H1 (cell line): ENCODE measurements around the gene R3HDM2. TPM values are rescaled to one million over a fixed set of nuclear protein-coding genes. Genes with fewer than 3 reads are reported as not detected.

Source experiments
- CTCF ChIA-PET: fragments of 300-600 bp; sonication (Branson Sonifier 250); formaldehyde crosslinking; loops from one replicate; lab custom pipeline; 2021; ENCODE audit not compliant: partially characterized antibody; lab: Charles Lee
- POLR2A ChIA-PET: fragments of 300-600 bp; sonication (Branson Sonifier 250); formaldehyde crosslinking; loops from one replicate; lab custom pipeline; 2021; ENCODE audit warnings: inconsistent platforms; ENCODE audit not compliant: partially characterized antibody; lab: Charles Lee
- DNase-seq, 2 experiments: peaks; one replicate each; pipeline versions ENCODE4 v3.0.0 to v3.0.0-alpha.2; 2010 to 2022; ENCODE audit warnings: low spot score in 2 of 2, low read depth in 1 of 2, mixed read lengths in 1 of 2
- FAIRE-seq: peaks from 2 replicates; lab custom pipeline; 2011; peaks lifted over from hg19 to GRCh38; lab: Jason Lieb, UNC
- H2AFZ ChIP-seq: 2 replicates; pipeline ENCODE4 v1.8.1; 2012; ENCODE audit warnings: low read length, inconsistent platforms
- H2AK5ac ChIP-seq: 2 replicates; pipeline ENCODE4 v1.6.1; 2013; ENCODE audit warnings: low read depth, low read length
- H2BK120ac ChIP-seq: replicated peaks from 2 replicates; pipeline ENCODE3; 2013; ENCODE audit warnings: low read depth, low read length, inconsistent platforms
- H2BK12ac ChIP-seq: 2 replicates; pipeline ENCODE4 v1.6.1; 2013; ENCODE audit warnings: low read depth, low read length
- H2BK15ac ChIP-seq: 2 replicates; pipeline ENCODE4 v1.6.1; 2013; ENCODE audit warnings: low read length
- H2BK20ac ChIP-seq: 2 replicates; pipeline ENCODE4 v1.6.1; 2013; ENCODE audit warnings: low read length
- H2BK5ac ChIP-seq: 2 replicates; pipeline ENCODE4 v1.6.1; 2013; ENCODE audit warnings: low read depth, low read length
- H3K14ac ChIP-seq: 2 replicates; pipeline ENCODE4 v1.6.1; 2013; ENCODE audit warnings: inconsistent platforms; ENCODE audit not compliant: insufficient read length
- H3K18ac ChIP-seq: 2 replicates; pipeline ENCODE4 v1.6.1; 2013; ENCODE audit warnings: low read length; ENCODE audit errors: extremely low read depth
- H3K23ac ChIP-seq: 2 replicates; pipeline ENCODE4 v1.6.1; 2013; ENCODE audit warnings: inconsistent platforms; ENCODE audit not compliant: insufficient read length
- H3K23me2 ChIP-seq: 2 replicates; pipeline ENCODE4 v1.6.1; 2013; ENCODE audit warnings: low read depth, low read length
- H3K27ac ChIP-seq: 2 replicates; pipeline ENCODE4 v1.6.1; 2011; ENCODE audit warnings: low read depth, low read length, inconsistent platforms
- H3K27me3 ChIP-seq, 4 experiments: replicated peaks in 1 of 4; 1 replicate in 1 of 4; 2 replicates in 3 of 4; pipeline versions ENCODE4 v1.6.1 to v1.8.1; 2011 to 2013; ENCODE audit warnings: low read length in 3 of 4, mild to moderate bottlenecking in 3 of 4, inconsistent platforms in 2 of 4, mixed read lengths in 2 of 4, moderate library complexity in 1 of 4; ENCODE audit not compliant: control insufficient read depth in 3 of 4, insufficient read depth in 3 of 4; ENCODE audit errors: extremely low read depth in 1 of 4
- H3K36me3 ChIP-seq, 4 experiments: 2 replicates each; pipeline versions ENCODE4 v1.6.1 to v1.8.1; 2011 to 2013; ENCODE audit warnings: mild to moderate bottlenecking in 4 of 4, low read length in 3 of 4, moderate library complexity in 2 of 4, control low read depth in 1 of 4, inconsistent platforms in 1 of 4; ENCODE audit not compliant: insufficient read depth in 4 of 4, control insufficient read depth in 2 of 4
- H3K4ac ChIP-seq: replicated peaks from 2 replicates; pipeline ENCODE3; 2013; ENCODE audit warnings: low read length, low read depth, mixed read lengths, inconsistent platforms; ENCODE audit not compliant: insufficient read length
- H3K4me1 ChIP-seq, 4 experiments: replicated peaks in 1 of 4; 1 replicate in 1 of 4; 2 replicates in 3 of 4; pipeline versions ENCODE4 v1.6.1 to v1.8.1; 2011 to 2013; ENCODE audit warnings: low read length in 3 of 4, inconsistent platforms in 2 of 4, mixed read lengths in 1 of 4; ENCODE audit not compliant: insufficient read depth in 4 of 4, control insufficient read depth in 3 of 4
- H3K4me2 ChIP-seq, 2 experiments: 2 replicates each; pipeline versions ENCODE4 v1.6.1 to v1.8.1; 2011 to 2013; ENCODE audit warnings: low read depth in 2 of 2, low read length in 2 of 2, control low read depth in 1 of 2, inconsistent platforms in 1 of 2, mild to moderate bottlenecking in 1 of 2; ENCODE audit not compliant: insufficient read depth in 1 of 2
- H3K4me3 ChIP-seq, 4 experiments: fragments of 200-600, 300-600 bp in 1 of 4; sonication (generic), shearing (Covaris generic), sonication (Bioruptor Twin) in 1 of 4; 2 replicates each; pipeline versions ENCODE4 v1.5.1 to v1.8.1; 2011 to 2016; ENCODE audit warnings: low read length in 4 of 4, low read depth in 3 of 4, control low read depth in 2 of 4, inconsistent platforms in 2 of 4, mild to moderate bottlenecking in 2 of 4, mixed read lengths in 1 of 4, moderate library complexity in 1 of 4; ENCODE audit not compliant: insufficient read depth in 2 of 4; ENCODE audit errors: extremely low read depth in 1 of 4
- H3K56ac ChIP-seq: replicated peaks from 2 replicates; pipeline ENCODE3; 2013; ENCODE audit warnings: low read depth, mild to moderate bottlenecking, mixed read lengths, low read length, inconsistent platforms; ENCODE audit not compliant: insufficient read length
- H3K79me1 ChIP-seq: 2 replicates; pipeline ENCODE4 v1.6.1; 2013; ENCODE audit warnings: low read depth, low read length, control low read depth
- H3K79me2 ChIP-seq, 2 experiments: 2 replicates each; pipeline versions ENCODE4 v1.6.1 to v1.8.1; 2012 to 2013; ENCODE audit warnings: low read length in 2 of 2, mild to moderate bottlenecking in 2 of 2, inconsistent platforms in 1 of 2; ENCODE audit not compliant: insufficient read depth in 2 of 2, control insufficient read depth in 1 of 2
- H3K9ac ChIP-seq, 4 experiments: replicated peaks in 1 of 4; 1 replicate in 1 of 4; 2 replicates in 3 of 4; pipeline versions ENCODE4 v1.6.1 to v1.8.1; 2011 to 2013; ENCODE audit warnings: low read depth in 3 of 4, low read length in 3 of 4, control low read depth in 2 of 4, mild to moderate bottlenecking in 2 of 4, moderate library complexity in 2 of 4, inconsistent platforms in 1 of 4; ENCODE audit errors: extremely low read depth in 1 of 4
- H3K9me3 ChIP-seq, 2 experiments: 2 replicates each; pipeline versions ENCODE4 v1.6.1 to v1.8.1; 2012 to 2013; ENCODE audit warnings: mild to moderate bottlenecking in 2 of 2, moderate library complexity in 2 of 2, control low read depth in 1 of 2, inconsistent platforms in 1 of 2, low read depth in 1 of 2, low read length in 1 of 2, mixed read lengths in 1 of 2; ENCODE audit not compliant: insufficient read depth in 2 of 2
- H4K20me1 ChIP-seq, 2 experiments: replicated peaks in 1 of 2; 2 replicates each; pipeline versions ENCODE3 to v1.8.1; 2011 to 2013; ENCODE audit warnings: inconsistent platforms in 2 of 2, low read length in 2 of 2, mild to moderate bottlenecking in 1 of 2; ENCODE audit not compliant: insufficient read depth in 2 of 2, control insufficient read depth in 1 of 2
- H4K5ac ChIP-seq: 2 replicates; pipeline ENCODE4 v1.6.1; 2013; ENCODE audit warnings: low read length, low read depth, mixed read lengths, inconsistent platforms; ENCODE audit not compliant: insufficient read length
- H4K8ac ChIP-seq: 2 replicates; pipeline ENCODE4 v1.8.0; 2013; ENCODE audit warnings: mild to moderate bottlenecking, moderate library complexity, low read length, inconsistent platforms; ENCODE audit not compliant: insufficient read depth; ENCODE audit errors: extremely low read depth
- H4K91ac ChIP-seq: replicated peaks from 2 replicates; pipeline ENCODE3; 2013; ENCODE audit warnings: low read length, mixed read lengths, inconsistent platforms; ENCODE audit not compliant: insufficient read length
- JUN ChIP-seq: IDR thresholded peaks from 2 replicates; pipeline ENCODE4 v1.6.1; 2011; ENCODE audit warnings: low read depth, mild to moderate bottlenecking, improper control_type of control experiment, low read length
- WGBS, 2 experiments: shearing (Covaris generic) in 1 of 2; methylation state at CpG; one replicate each; pipeline versions ENCODE4 v1.1.6 to v1.1.7; 2013 to 2015; ENCODE audit warnings: low lambda C conversion rate in 2 of 2, mixed read lengths in 2 of 2, inconsistent platforms in 1 of 2, low coverage in 1 of 2, missing lambda C conversion rate in 1 of 2; ENCODE audit not compliant: insufficient replicate concordance in 2 of 2, insufficient coverage in 1 of 2, insufficient read length in 1 of 2; ENCODE audit errors: extremely low coverage in 1 of 2, missing lambda C conversion rate in 1 of 2; 5-methylcytosine and 5-hydroxymethylcytosine counted together
- polyA plus RNA-seq, 7 experiments: library from polyadenylated mRNA; depleted of rRNA in 3 of 7; stranded (reverse) in 5 of 7; unstranded in 2 of 7; fragments of >200 nt in 5 of 7; fragments of 200-250 nt in 2 of 7; gene quantifications; 1 replicate in 5 of 7; 2 replicates in 1 of 7; 4 replicates in 1 of 7; pipeline versions ENCODE4 v1.2.1 to v1.2.3, GENCODE V29; 2011 to 2013; ENCODE audit warnings: missing spikeins in 2 of 7, mixed read lengths in 2 of 7
- total RNA-seq: library from RNA; stranded (reverse); fragmentation: NEBNext Ultra II Directional; extraction: Animal tissue kit (Norgen Biotek cat#: 25700); gene quantifications from 2 replicates; pipeline ENCODE4 v1.2.1, GENCODE V29; 2021

Gene R3HDM2
- total and polyA plus RNA-seq, 2 of the 8 experiments (the other 6 are each of a cell fraction or from before 2014, with no cell fraction given) = 25.6 to 27.0 TPM

DNA sequence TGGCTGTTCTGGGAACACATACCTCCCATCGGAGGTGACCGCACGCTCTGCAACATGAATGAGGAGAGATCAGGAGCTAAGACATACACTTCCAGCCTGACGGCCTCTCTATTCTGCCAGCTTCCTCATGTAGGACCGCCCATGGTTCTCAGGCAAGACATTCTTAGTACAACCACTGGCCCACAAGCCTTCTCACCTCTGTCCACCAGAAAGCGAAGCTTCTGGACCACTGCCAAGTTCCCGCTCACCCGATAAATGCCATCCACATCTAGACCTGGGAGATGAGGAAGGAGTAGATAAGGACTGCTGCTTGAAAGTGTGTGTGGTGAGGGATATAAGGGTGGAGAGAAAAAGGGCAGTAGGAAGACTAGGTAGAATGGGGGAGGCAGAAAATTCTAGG is 43.6 kb upstream of the R3HDM2 start:
- Histone ChIP-seq H4K91ac (no peak overlapping the region), H3K56ac (no peak overlapping the region), H3K4me1 (peaks cover 0 to 25% (median 11%) of the 10 kb centered on the region in 4 experiments; a peak in 6 of 7 replicates), H3K27ac (no peak overlapping the region), H3K4me3 (no peak overlapping the region), H4K20me1 (peaks cover 0 to 4% of the 10 kb centered on the region in 2 experiments), H2BK5ac (no peak overlapping the region), H2AFZ (no peak overlapping the region), H2BK120ac (no peak overlapping the region), H3K9ac (no peak overlapping the region), H3K14ac (no peak overlapping the region), H3K79me2 (no peaks in the 10 kb centered on the region), H2BK12ac (no peak overlapping the region), H3K79me1 (no peaks in the 10 kb centered on the region), H3K23me2 (peaks cover 8% of the 10 kb centered on the region; the same call in 1 of the 2 replicates), H3K36me3 (peaks cover 0 to 2% (median under 1%) of the 10 kb centered on the region in 4 experiments; a peak in 3 of 8 replicates), H2BK20ac (no peak overlapping the region), H4K8ac (no peak overlapping the region), H2BK15ac (no peak overlapping the region), H3K27me3 (peaks cover 20 to 49% (median 42%) of the 10 kb centered on the region in 4 experiments), H3K18ac (no peak overlapping the region), H2AK5ac (no peak overlapping the region), H3K4me2 (peak overlapping the region in 1 of 2 experiments; percentile 88; a peak in 2 of 4 replicates), H4K5ac (no peak overlapping the region), H3K4ac (no peak overlapping the region), H3K23ac (no peak overlapping the region), H3K9me3 (no peaks in the 10 kb centered on the region)
- POLR2A ChIA-PET = interaction anchor here (0.8 to 1.8 kb wide), 4 partner anchors 52 to 243 kb away, joined by 3 to 4 read pairs (median 4); no protein-coding TSS in a partner anchor
- TF ChIP-seq JUN = no peak
- DNase-seq (no peak), FAIRE-seq (no peak)
- WGBS, 2 experiments = 86% methylated on average over 8 of the region's 8 CpGs; no CpG with 5 or more reads in 1 of the 2 experiments
- CTCF ChIA-PET = interaction anchor here (0.6 to 25.1 kb wide), 12 partner anchors 12 to 265 kb away, joined by 3 to 441 read pairs (median 3); partner anchors contain the start of genes GLI1, INHBE, MARS1 and STAC3
